Astrocyte (in vitro differentiated cells and primary cell): ENCODE results near the gene ANKRD23. TPM values are rescaled to one million over a fixed set of nuclear protein-coding genes. Genes with fewer than 3 reads are reported as not detected.

Source experiments
- DNase-seq: peaks from one replicate; pipeline ENCODE4 v3.0.0-alpha.2; 2010; ENCODE audit warnings: low read depth
- FAIRE-seq: peaks from 2 replicates; lab custom pipeline; 2011; peaks lifted over from hg19 to GRCh38; lab: Jason Lieb, UNC
- H2AFZ ChIP-seq: 2 replicates; pipeline ENCODE4 v1.6.0; 2012; ENCODE audit warnings: low read depth, low read length, inconsistent platforms
- H3K27ac ChIP-seq: 2 replicates; pipeline ENCODE4 v1.5.1; 2011; ENCODE audit warnings: low read depth, low read length, inconsistent platforms
- H3K27me3 ChIP-seq: 2 replicates; pipeline ENCODE4 v1.6.0; 2011; ENCODE audit warnings: low read length, inconsistent platforms; ENCODE audit not compliant: insufficient read depth
- H3K36me3 ChIP-seq: 2 replicates; pipeline ENCODE4 v1.5.1; 2011; ENCODE audit warnings: low read length, inconsistent platforms; ENCODE audit not compliant: insufficient read depth
- H3K4me1 ChIP-seq: 2 replicates; pipeline ENCODE4 v1.5.1; 2011; ENCODE audit warnings: low read length, inconsistent platforms; ENCODE audit not compliant: insufficient read depth
- H3K4me2 ChIP-seq: 2 replicates; pipeline ENCODE4 v1.6.0; 2012; ENCODE audit warnings: low read length, inconsistent platforms
- H3K4me3 ChIP-seq: 2 replicates; pipeline ENCODE4 v1.5.1; 2011; ENCODE audit warnings: low read depth, mild to moderate bottlenecking, low read length, inconsistent platforms; ENCODE audit not compliant: insufficient read depth
- H3K79me2 ChIP-seq: 2 replicates; pipeline ENCODE4 v1.6.0; 2012; ENCODE audit warnings: mild to moderate bottlenecking, low read length, inconsistent platforms; ENCODE audit not compliant: insufficient read depth
- H3K9ac ChIP-seq: 2 replicates; pipeline ENCODE4 v1.6.0; 2012; ENCODE audit warnings: mild to moderate bottlenecking, low read length, inconsistent platforms
- H3K9me3 ChIP-seq: 2 replicates; pipeline ENCODE4 v1.5.1; 2012; ENCODE audit warnings: low read depth, mild to moderate bottlenecking, low read length, inconsistent platforms; ENCODE audit not compliant: insufficient read depth
- H4K20me1 ChIP-seq: 2 replicates; pipeline ENCODE4 v1.6.0; 2012; ENCODE audit warnings: low read length, inconsistent platforms; ENCODE audit not compliant: insufficient read depth
- H3K27ac Mint-ChIP-seq: one replicate; pipeline ENCODE4 v1.8.0; 2021; ENCODE audit warnings: mild to moderate bottlenecking, mixed read lengths; ENCODE audit not compliant: unreplicated experiment
- H3K27me3 Mint-ChIP-seq: one replicate; pipeline ENCODE4 v1.8.0; 2021; ENCODE audit warnings: low read depth, mixed read lengths; ENCODE audit not compliant: unreplicated experiment
- H3K36me3 Mint-ChIP-seq: one replicate; pipeline ENCODE4 v1.8.0; 2021; ENCODE audit warnings: low read depth, mixed read lengths; ENCODE audit not compliant: unreplicated experiment
- H3K4me1 Mint-ChIP-seq: one replicate; pipeline ENCODE4 v1.8.0; 2021; ENCODE audit warnings: low read depth, mixed read lengths; ENCODE audit not compliant: unreplicated experiment
- H3K4me3 Mint-ChIP-seq: one replicate; pipeline ENCODE4 v1.8.0; 2021; ENCODE audit warnings: mild to moderate bottlenecking, moderate library complexity, mixed read lengths; ENCODE audit not compliant: unreplicated experiment
- H3K9me3 Mint-ChIP-seq: one replicate; pipeline ENCODE4 v1.8.0; 2021; ENCODE audit warnings: mild to moderate bottlenecking, mixed read lengths; ENCODE audit not compliant: unreplicated experiment
- EZH2 ChIP-seq: IDR thresholded peaks from 2 replicates; pipeline ENCODE4 v1.6.1; 2012; ENCODE audit warnings: mild to moderate bottlenecking, low read length, inconsistent platforms; ENCODE audit not compliant: insufficient read depth
- total RNA-seq: library from RNA; stranded (reverse); gene quantifications from 2 replicates; pipeline ENCODE4 v1.2.1, GENCODE V29; 2021
- TF ChIP-seq, protein P1 (sequence below): IDR thresholded peaks from 2 replicates; pipeline ENCODE4 v1.5.1; 2011; ENCODE audit warnings: low read depth, mild to moderate bottlenecking, inconsistent platforms, low read length, moderate library complexity; ENCODE audit not compliant: insufficient read depth

The ANKRD23 gene
- total RNA-seq, 1 donor from 2014 or later: 2.5 TPM

DNA sequence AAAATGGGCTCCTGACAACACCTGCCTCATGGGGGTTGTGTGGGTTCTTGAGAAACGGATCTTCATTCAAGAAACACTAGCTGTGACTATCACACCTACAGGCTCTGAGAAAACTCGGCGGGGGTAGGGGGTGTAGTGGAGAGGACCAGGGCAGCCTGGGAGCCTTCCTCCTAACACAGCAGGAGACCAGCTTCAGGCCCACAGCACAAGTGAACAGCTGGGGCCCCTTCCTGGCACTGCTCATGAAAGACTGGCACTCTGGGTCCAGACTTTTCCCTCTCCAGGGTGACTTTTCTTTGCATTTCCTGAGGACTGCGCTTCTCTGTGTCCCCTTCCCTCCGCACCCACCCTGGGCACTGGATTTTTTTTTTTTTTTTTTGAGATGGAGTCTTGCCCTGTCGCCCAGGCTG is 33.2 kb upstream of the ANKRD23 start:
- no peak overlapping the region for H3K4me2 ChIP-seq
- Mint-ChIP-seq H3K4me3 (no peak overlapping the region), H3K27me3 (peaks cover 7% of the 10 kb centered on the region), H3K9me3 (no peaks in the 10 kb centered on the region), H3K36me3 (no peaks in the 10 kb centered on the region), H3K4me1 (peaks cover 27% of the 10 kb centered on the region), H3K27ac (no peak overlapping the region)
- no peak overlapping the region for H2AFZ ChIP-seq
- H3K4me3 ChIP-seq: no peak overlapping the region
- H3K27ac ChIP-seq: no peak overlapping the region
- FAIRE-seq (no peak), DNase-seq (no peak)
- no peak for TF ChIP-seq EZH2
- TF ChIP-seq, protein P1, sequence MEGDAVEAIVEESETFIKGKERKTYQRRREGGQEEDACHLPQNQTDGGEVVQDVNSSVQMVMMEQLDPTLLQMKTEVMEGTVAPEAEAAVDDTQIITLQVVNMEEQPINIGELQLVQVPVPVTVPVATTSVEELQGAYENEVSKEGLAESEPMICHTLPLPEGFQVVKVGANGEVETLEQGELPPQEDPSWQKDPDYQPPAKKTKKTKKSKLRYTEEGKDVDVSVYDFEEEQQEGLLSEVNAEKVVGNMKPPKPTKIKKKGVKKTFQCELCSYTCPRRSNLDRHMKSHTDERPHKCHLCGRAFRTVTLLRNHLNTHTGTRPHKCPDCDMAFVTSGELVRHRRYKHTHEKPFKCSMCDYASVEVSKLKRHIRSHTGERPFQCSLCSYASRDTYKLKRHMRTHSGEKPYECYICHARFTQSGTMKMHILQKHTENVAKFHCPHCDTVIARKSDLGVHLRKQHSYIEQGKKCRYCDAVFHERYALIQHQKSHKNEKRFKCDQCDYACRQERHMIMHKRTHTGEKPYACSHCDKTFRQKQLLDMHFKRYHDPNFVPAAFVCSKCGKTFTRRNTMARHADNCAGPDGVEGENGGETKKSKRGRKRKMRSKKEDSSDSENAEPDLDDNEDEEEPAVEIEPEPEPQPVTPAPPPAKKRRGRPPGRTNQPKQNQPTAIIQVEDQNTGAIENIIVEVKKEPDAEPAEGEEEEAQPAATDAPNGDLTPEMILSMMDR: no peak
- peaks cover 4% of the 10 kb centered on the region for H3K27me3 ChIP-seq
- no peaks in the 10 kb centered on the region for H3K36me3 ChIP-seq
- H3K9me3 ChIP-seq: no peaks in the 10 kb centered on the region
- no peaks in the 10 kb centered on the region for H4K20me1 ChIP-seq
- no peaks in the 10 kb centered on the region for H3K79me2 ChIP-seq
- no peak overlapping the region for H3K9ac ChIP-seq
- H3K4me1 ChIP-seq: peaks cover 5% of the 10 kb centered on the region

DNA sequence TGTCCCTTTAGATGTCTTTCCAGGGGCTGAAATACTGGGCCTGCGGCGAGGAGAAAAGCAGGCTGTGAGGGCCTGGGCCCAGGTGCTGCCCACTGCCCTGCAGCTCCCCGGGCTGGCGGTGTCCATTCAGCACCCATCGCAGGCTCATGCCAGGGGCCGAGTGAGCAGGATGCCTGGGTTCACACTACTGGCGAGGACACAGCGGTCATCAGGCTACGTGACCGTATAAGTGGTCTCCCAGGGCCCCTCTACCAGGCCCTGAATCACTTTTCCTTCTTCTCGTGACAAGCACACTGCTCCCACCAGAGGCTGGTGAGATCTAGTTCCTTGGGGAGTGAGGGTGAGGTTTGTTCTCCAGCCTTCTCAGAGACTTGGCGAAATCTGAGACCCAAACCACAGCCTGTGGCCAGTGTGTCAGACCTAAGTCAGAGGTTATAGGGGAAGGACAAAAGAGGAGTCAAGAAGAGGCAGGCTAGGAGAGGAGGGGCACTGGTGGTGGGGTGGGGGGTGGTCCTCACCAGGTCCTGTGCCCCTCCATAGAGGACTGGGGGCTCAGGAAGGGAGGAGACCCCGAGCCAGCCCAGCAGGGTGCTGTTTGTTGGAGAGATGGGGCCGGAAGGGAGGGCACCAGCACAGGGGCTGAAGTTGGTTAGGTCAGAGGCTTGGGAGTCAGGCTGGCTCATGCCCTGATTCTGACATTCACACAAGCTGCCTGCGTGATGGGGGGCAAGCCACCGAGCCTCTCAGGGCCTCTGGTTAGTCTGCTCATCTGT is 32.6 kb upstream of the ANKRD23 start:
- Histone ChIP-seq H3K36me3 (no peaks in the 10 kb centered on the region), H3K4me1 (peaks cover 5% of the 10 kb centered on the region), H3K4me2 (no peak overlapping the region), H3K27ac (no peak overlapping the region), H3K4me3 (no peak overlapping the region), H3K79me2 (no peaks in the 10 kb centered on the region), H4K20me1 (no peaks in the 10 kb centered on the region), H3K9ac (no peak overlapping the region), H3K9me3 (no peaks in the 10 kb centered on the region), H3K27me3 (no peaks in the 10 kb centered on the region), H2AFZ (no peak overlapping the region)
- no peaks in the 10 kb centered on the region for H3K36me3 Mint-ChIP-seq
- DNase-seq (no peak), FAIRE-seq (no peak)
- TF ChIP-seq, protein P1: no peak
- TF ChIP-seq EZH2: no peak
- H3K27ac Mint-ChIP-seq: no peak overlapping the region
- peaks cover 26% of the 10 kb centered on the region for H3K4me1 Mint-ChIP-seq
- peaks cover 7% of the 10 kb centered on the region for H3K27me3 Mint-ChIP-seq
- no peaks in the 10 kb centered on the region for H3K9me3 Mint-ChIP-seq
- no peak overlapping the region for H3K4me3 Mint-ChIP-seq
